ENCODE results near the gene RPS8.
"Not testable (repeated sequence)": the region's sequence is repeated elsewhere in the genome, so short reads cannot be mapped to it uniquely, and the experiment has no call there.

GRCh38 chr1:44797886-44798285 lies 22.5 kb downstream of the RPS8 start:
- TF ChIP-seq POLR2A, CTCF, EP300 (IDR thresholded peaks at IDR 0.05): not testable (repeated sequence)
